OCI-M1 (cell line): ENCODE measurements around the gene ABI3.
"Not testable (repeated sequence)": the region's sequence is repeated elsewhere in the genome, so short reads cannot be mapped to it uniquely, and the experiment has no call there.

Source experiments
- DNase-seq: peaks from one replicate; lab custom pipeline; 2025; lab: John Stamatoyannopoulos, UW

Gene ABI3

GRCh38 chr17:49252148-49252695 lies 41.7 kb downstream of the ABI3 start:
- DNase-seq: peak; percentile 33

- no peak for DNase-seq
These were observed 43.6 kb downstream of the ABI3 start for GRCh38 chr17:49254066-49254465.

- no peak for DNase-seq
These were observed 44.6 kb downstream of the ABI3 start for GRCh38 chr17:49255125-49255524.

GRCh38 chr17:49258394-49258793 lies 47.9 kb downstream of the ABI3 start:
- no peak for DNase-seq

GRCh38 chr17:49259663-49260010 lies 49.1 kb downstream of the ABI3 start:
- no peak for DNase-seq

GRCh38 chr17:49260011-49260816 lies 49.7 kb downstream of the ABI3 start:
- DNase-seq: peak; percentile 16

- no peak for DNase-seq
These were observed 50.3 kb downstream of the ABI3 start for GRCh38 chr17:49260817-49261291.

GRCh38 chr17:49261540-49261939 lies 51.0 kb downstream of the ABI3 start:
- DNase-seq: not testable (repeated sequence)

GRCh38 chr17:49266233-49266632 lies 55.7 kb downstream of the ABI3 start:
- no peak for DNase-seq

- no peak for DNase-seq
These were observed 57.4 kb downstream of the ABI3 start for GRCh38 chr17:49267912-49268311.

- DNase-seq: no peak
These were observed 58.8 kb downstream of the ABI3 start for GRCh38 chr17:49269356-49269755.
